ENCODE data around the gene CYREN.

CYREN gene

GRCh38 chr7:135121868-135122267, 48.6 kb downstream of the CYREN start:
- no peaks in the 10 kb centered on the region for H3K79me2 ChIP-seq (ENCODE audit: control insufficient read depth, low read length)
- H3F3A ChIP-seq (ENCODE audit: control insufficient read depth, insufficient read depth) = no peaks in the 10 kb centered on the region
- H4K20me1 ChIP-seq (ENCODE audit: control insufficient read depth, insufficient read depth, low read depth, low read length) = no peaks in the 10 kb centered on the region
- no peaks in the 10 kb centered on the region for H3K36me3 ChIP-seq (ENCODE audit: control insufficient read depth, low read length)
- H3K4me1 ChIP-seq (ENCODE audit: control insufficient read depth, low read length) = no peaks in the 10 kb centered on the region
- H3K4me2 ChIP-seq (ENCODE audit: low read length) = no peak overlapping the region
- no peaks in the 10 kb centered on the region for H3K9me2 ChIP-seq (replicated peaks; ENCODE audit: control insufficient read depth, low read length)
- H3K4me3 ChIP-seq (ENCODE audit: low read length) = no peak overlapping the region
- peaks cover 3% of the 10 kb centered on the region for H3K27me3 ChIP-seq (ENCODE audit: control insufficient read depth, low read length)
- no peaks in the 10 kb centered on the region; the same call in 1 of the 2 replicates for H3K9me3 ChIP-seq (ENCODE audit: control insufficient read depth, insufficient read depth, low read length)
- no peak overlapping the region for H3K27ac ChIP-seq (ENCODE audit: low read depth, low read length)
- TF ChIP-seq EZH2phosphoT487 (IDR thresholded peaks at IDR 0.05; ENCODE audit: borderline replicate concordance, low read length) = no peak
- TF ChIP-seq, protein P1, sequence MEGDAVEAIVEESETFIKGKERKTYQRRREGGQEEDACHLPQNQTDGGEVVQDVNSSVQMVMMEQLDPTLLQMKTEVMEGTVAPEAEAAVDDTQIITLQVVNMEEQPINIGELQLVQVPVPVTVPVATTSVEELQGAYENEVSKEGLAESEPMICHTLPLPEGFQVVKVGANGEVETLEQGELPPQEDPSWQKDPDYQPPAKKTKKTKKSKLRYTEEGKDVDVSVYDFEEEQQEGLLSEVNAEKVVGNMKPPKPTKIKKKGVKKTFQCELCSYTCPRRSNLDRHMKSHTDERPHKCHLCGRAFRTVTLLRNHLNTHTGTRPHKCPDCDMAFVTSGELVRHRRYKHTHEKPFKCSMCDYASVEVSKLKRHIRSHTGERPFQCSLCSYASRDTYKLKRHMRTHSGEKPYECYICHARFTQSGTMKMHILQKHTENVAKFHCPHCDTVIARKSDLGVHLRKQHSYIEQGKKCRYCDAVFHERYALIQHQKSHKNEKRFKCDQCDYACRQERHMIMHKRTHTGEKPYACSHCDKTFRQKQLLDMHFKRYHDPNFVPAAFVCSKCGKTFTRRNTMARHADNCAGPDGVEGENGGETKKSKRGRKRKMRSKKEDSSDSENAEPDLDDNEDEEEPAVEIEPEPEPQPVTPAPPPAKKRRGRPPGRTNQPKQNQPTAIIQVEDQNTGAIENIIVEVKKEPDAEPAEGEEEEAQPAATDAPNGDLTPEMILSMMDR (IDR thresholded peaks at IDR 0.05; ENCODE audit: low read depth, low read length, poor library complexity, severe bottlenecking) = no peak

GRCh38 chr7:135117096-135117495, 53.4 kb downstream of the CYREN start:
- H4K20me1 ChIP-seq (ENCODE audit: control insufficient read depth, insufficient read depth, low read depth, low read length) = no peaks in the 10 kb centered on the region
- H3K27ac ChIP-seq (ENCODE audit: low read depth, low read length) = no peak overlapping the region
- no peak overlapping the region for H3K4me2 ChIP-seq (ENCODE audit: low read length)
- no peak overlapping the region for H3K4me3 ChIP-seq (ENCODE audit: low read length)
- no peaks in the 10 kb centered on the region for H3K27me3 ChIP-seq (ENCODE audit: control insufficient read depth, low read length)
- no peaks in the 10 kb centered on the region for H3K36me3 ChIP-seq (ENCODE audit: control insufficient read depth, low read length)
- H3K9me3 ChIP-seq (ENCODE audit: control insufficient read depth, insufficient read depth, low read length) = no peaks in the 10 kb centered on the region
- H3K4me1 ChIP-seq (ENCODE audit: control insufficient read depth, low read length) = no peaks in the 10 kb centered on the region
- H3F3A ChIP-seq (ENCODE audit: control insufficient read depth, insufficient read depth) = no peaks in the 10 kb centered on the region
- H3K9me2 ChIP-seq (replicated peaks; ENCODE audit: control insufficient read depth, low read length) = 0 out of 2 replicates have a peak, but pooled peaks cover 2% of the 10 kb centered on the region
- TF ChIP-seq, protein P1 (IDR thresholded peaks at IDR 0.05; ENCODE audit: low read depth, low read length, poor library complexity, severe bottlenecking) = no peak
- TF ChIP-seq EZH2phosphoT487 (IDR thresholded peaks at IDR 0.05; ENCODE audit: borderline replicate concordance, low read length) = no peak
- no peaks in the 10 kb centered on the region for H3K79me2 ChIP-seq (ENCODE audit: control insufficient read depth, low read length)
